Fibroblast of mammary gland (primary cell): ENCODE results near the gene IL36G.

ENCODE experiments used
- DNase-seq: peaks from one replicate; pipeline ENCODE4 v3.0.0-alpha.2; 2010; ENCODE audit warnings: low read depth
- H3K4me3 ChIP-seq: 2 replicates; pipeline ENCODE4 v1.5.1; 2011; ENCODE audit warnings: low read depth, mild to moderate bottlenecking, low read length, moderate library complexity; ENCODE audit not compliant: control insufficient read depth
- CTCF ChIP-seq: conservative IDR thresholded peaks from 2 replicates; pipeline ENCODE4 v1.5.1; 2011; ENCODE audit warnings: low read depth, low read length, inconsistent platforms; ENCODE audit not compliant: control insufficient read depth, insufficient read depth

Gene IL36G

DNA sequence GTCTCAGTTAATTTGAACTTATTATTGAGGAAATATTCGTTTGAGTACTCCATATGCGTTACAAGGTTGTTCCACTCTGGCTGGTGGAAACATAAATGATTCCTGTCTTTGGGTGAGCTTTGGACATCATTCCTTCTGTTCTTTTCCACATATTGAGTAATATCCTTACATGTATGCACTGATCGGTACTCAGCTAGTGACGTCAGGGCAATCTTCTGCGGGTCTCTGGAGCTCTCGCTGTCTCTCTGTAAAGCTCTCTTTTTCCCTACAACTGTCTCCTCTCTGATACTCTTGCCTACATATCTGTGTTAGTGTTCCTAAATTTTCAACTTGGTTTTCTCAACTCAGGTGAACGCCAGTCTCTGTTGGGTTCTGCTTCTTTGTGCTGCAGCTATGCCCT lies 23.4 kb upstream of the IL36G start:
- TF ChIP-seq CTCF, result no peak
- no peak overlapping the region for H3K4me3 ChIP-seq
- no peak for DNase-seq

GRCh38 chr2:112957511-112957910 lies 20.3 kb upstream of the IL36G start:
- TF ChIP-seq CTCF, result no peak
- no peak for DNase-seq
- no peak overlapping the region for H3K4me3 ChIP-seq

GRCh38 chr2:112958428-112959108 lies 19.2 kb upstream of the IL36G start:
- peak; percentile 69 for DNase-seq
- TF ChIP-seq CTCF, result peak; percentile 89
- H3K4me3 ChIP-seq, result no peak overlapping the region

DNA sequence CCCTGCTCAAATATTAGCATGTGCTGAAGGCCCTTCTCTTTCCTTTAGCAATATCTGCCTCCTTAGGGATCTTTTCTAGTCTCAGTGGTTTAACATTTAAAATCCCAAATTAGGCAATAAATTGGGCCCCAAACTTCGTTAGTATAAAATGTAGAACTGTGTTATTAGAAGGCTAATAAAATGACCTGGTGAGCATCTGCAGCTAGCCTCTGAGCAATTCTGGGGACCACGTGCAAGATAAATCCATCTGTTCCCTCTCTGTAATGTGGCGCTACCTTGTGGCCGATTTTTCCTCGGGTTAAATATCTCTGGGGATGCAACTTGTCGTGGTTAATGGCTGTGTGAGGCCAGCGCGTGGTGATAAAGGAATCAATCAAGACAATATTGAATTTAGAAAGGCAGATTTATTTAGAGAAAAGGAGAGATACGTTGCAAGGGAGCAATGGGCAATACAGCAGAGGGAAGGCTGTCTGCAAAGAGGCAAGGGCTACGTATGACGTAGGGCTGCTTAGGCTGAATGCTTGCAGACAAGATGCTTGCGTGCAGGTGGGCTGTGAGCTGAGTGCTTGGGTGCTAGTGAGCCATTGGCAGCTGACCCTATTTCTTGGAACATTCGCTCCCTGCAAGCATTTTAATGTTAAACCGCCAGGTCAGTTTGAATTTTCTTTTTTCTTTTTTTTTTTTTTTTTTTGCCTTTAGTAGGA lies 18.5 kb upstream of the IL36G start:
- no peak overlapping the region for H3K4me3 ChIP-seq
- no peak for DNase-seq
- TF ChIP-seq CTCF, result no peak

DNA sequence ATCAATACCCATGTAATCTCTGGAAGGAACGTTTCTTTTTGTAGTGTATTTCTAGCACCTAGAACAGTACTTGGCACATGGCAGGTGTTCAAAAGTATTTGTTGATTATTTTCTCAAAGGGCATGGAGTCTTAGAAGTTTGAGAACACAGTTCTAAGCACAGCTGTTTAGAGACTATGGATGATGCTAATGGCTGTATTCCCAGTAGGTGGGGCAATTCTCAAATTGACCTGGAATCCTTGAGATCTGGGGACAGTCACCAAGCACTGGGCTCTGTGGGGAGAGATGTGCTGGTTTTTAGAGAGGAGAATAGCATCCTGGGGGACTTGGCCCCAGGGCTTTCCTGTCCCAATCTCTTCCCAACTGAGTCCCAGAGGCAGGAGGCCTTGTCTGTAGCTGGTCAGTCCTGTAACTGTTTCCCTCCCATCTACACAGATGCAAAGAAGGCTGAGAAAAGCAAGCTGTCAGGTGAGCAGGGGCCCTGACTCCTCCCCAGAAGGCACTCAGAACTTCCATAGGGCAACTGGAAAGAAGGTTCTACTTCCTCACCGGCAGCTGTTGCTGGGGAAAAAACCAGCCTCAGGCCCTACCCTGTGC lies 17.5 kb upstream of the IL36G start:
- no peak overlapping the region for H3K4me3 ChIP-seq
- TF ChIP-seq CTCF, result no peak
- no peak for DNase-seq

DNA sequence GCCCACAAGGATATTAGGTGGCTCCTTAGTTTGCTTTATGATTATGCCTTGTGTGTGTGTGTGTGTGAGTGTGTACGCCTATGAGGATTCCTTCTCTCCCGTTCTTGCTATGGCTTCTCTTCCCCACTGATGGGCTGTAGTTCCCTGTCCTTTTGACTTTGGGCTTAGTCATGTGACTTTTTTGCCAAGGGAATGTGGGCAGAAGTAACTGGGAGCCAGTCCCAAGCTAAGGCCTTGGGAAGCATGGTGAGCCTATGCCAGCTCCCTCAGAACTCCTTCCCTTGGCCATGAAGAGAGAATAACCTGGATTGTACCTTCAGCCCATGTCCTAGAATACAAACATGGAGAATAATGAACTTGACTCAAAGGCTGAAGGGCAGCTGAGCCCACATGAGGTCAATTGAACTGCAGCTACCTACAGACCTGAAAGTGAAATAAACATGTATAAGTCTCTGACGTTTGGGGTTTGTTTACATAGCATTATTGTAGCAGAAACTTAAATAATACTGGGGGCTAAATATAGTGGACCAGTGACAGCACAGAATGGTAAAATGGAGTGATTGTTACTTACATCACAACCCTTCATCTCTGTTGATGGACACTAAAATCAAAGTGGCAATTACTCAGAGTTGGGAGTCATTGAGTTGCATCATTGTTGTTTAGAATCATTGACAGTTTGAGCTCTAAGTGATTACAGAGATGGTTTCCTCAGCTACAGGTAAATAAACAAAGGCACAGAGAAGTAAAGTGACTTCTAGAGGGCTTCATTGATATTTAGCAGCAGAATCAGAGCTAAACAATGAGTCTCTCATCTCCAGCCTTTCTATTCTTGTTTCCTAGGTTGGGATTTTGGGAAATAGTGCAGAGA lies 15.3 kb upstream of the IL36G start:
- DNase-seq, result no peak
- TF ChIP-seq CTCF, result no peak
- no peak overlapping the region for H3K4me3 ChIP-seq
